ENCODE measurements around the gene EXOC6B.

DNA sequence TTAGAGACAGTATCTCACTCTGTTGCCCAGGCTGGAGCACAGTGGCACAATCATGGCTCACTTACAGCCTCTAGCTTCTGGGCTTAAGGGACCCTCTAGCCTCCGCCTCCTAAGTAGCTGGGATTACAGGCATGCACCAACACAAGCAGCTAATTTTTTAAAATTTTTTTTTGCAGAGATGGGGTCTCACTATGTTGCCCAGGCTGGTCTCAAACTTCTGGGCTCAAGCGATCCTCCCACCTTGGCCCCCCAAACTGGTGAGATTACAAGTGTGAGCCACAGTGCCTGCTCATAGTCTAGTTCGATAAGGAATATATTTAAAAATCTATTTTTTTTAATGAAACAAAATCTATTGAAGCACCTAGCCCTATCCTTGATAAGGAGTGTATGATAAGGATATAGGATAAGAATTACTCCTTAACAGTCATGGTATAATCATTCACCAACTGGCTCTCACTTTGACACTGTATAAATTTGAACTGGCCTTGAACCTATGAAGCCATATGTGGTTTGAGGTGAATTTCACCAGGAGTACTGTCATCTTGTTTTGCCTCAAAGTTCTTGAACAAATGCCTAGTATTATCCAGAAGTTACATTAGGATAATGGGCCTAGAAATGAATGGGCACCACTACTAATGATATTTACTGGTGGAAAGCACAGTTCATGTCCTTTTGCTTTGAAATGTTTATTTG lies 71.1 kb downstream of the EXOC6B start:
- TF ChIP-seq, protein P1, sequence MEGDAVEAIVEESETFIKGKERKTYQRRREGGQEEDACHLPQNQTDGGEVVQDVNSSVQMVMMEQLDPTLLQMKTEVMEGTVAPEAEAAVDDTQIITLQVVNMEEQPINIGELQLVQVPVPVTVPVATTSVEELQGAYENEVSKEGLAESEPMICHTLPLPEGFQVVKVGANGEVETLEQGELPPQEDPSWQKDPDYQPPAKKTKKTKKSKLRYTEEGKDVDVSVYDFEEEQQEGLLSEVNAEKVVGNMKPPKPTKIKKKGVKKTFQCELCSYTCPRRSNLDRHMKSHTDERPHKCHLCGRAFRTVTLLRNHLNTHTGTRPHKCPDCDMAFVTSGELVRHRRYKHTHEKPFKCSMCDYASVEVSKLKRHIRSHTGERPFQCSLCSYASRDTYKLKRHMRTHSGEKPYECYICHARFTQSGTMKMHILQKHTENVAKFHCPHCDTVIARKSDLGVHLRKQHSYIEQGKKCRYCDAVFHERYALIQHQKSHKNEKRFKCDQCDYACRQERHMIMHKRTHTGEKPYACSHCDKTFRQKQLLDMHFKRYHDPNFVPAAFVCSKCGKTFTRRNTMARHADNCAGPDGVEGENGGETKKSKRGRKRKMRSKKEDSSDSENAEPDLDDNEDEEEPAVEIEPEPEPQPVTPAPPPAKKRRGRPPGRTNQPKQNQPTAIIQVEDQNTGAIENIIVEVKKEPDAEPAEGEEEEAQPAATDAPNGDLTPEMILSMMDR (conservative IDR thresholded peaks at IDR 0.05), result no peak
- no peak for TF ChIP-seq EZH2 (IDR thresholded peaks at IDR 0.05; ENCODE audit: low read depth)
